WTC11 (cell line): Measurements from ENCODE around the gene UBXN10. TPM values are rescaled to one million over a fixed set of nuclear protein-coding genes. Genes with fewer than 3 reads are reported as not detected.

Experiments used
- ATAC-seq: fragments of 200-7000 bp; cut with Tn5 transposase; 2 replicates; pipeline ENCODE4 v1.10.0; 2021; ENCODE audit warnings: mild to moderate bottlenecking, moderate library complexity
- CTCF ChIA-PET: fragments of 300-600 bp; sonication (Branson Sonifier 250); formaldehyde crosslinking; loops from one replicate; lab custom pipeline; 2021; ENCODE audit warnings: antibody characterized with exemption; lab: Charles Lee
- POLR2A ChIA-PET: fragments of 350-600 bp; sonication (Branson Sonifier 250); formaldehyde crosslinking; loops from one replicate; lab custom pipeline; 2021; ENCODE audit warnings: antibody characterized with exemption; lab: Charles Lee
- DNase-seq: peaks from one replicate; pipeline ENCODE4 v3.0.0; 2021; ENCODE audit warnings: low spot score
- H3K27ac Mint-ChIP-seq: 2 replicates; pipeline ENCODE4 v1.8.0; 2021; ENCODE audit warnings: mixed read lengths
- H3K27me3 Mint-ChIP-seq: 2 replicates; pipeline ENCODE4 v1.8.0; 2021; ENCODE audit warnings: low read depth, mild to moderate bottlenecking, moderate library complexity, mixed read lengths
- H3K36me3 Mint-ChIP-seq: 2 replicates; pipeline ENCODE4 v1.8.0; 2021; ENCODE audit warnings: mixed read lengths
- H3K4me1 Mint-ChIP-seq: 2 replicates; pipeline ENCODE4 v1.8.0; 2022; ENCODE audit warnings: mixed read lengths
- H3K4me3 Mint-ChIP-seq: 2 replicates; pipeline ENCODE4 v1.8.0; 2021; ENCODE audit warnings: mild to moderate bottlenecking, moderate library complexity, mixed read lengths
- H3K9me3 Mint-ChIP-seq: 2 replicates; pipeline ENCODE4 v1.8.0; 2021; ENCODE audit warnings: mixed read lengths
- ATF2 ChIP-seq: sonication (generic); formaldehyde crosslinking; IDR thresholded peaks from 2 replicates; pipeline ENCODE4 v1.8.1; 2022; ENCODE audit warnings: low read depth, missing genetic modification reagents, borderline replicate concordance
- CDX4 ChIP-seq: fragments of 250-450 bp; sonication (Bioruptor Pico); IDR thresholded peaks from 2 replicates; pipeline ENCODE4 v1.9.0; 2021; ENCODE audit warnings: moderate library complexity, mild to moderate bottlenecking, inconsistent platforms, borderline replicate concordance
- CTCF ChIP-seq: fragments of 200-600 bp; IDR thresholded peaks from 2 replicates; pipeline ENCODE4 v1.8.0; 2022; ENCODE audit warnings: antibody characterized with exemption
- E2F1 ChIP-seq: sonication (generic); formaldehyde crosslinking; IDR thresholded peaks from 2 replicates; pipeline ENCODE4 v1.8.0; 2022; ENCODE audit warnings: mild to moderate bottlenecking, missing genetic modification reagents
- E2F4 ChIP-seq: sonication (generic); formaldehyde crosslinking; IDR thresholded peaks from 2 replicates; pipeline ENCODE4 v1.8.1; 2022; ENCODE audit warnings: low read depth, mild to moderate bottlenecking, moderate library complexity, missing genetic modification reagents, borderline replicate concordance
- E2F5 ChIP-seq: sonication (generic); formaldehyde crosslinking; IDR thresholded peaks from 2 replicates; pipeline ENCODE4 v1.8.1; 2022; ENCODE audit warnings: mild to moderate bottlenecking, moderate library complexity, missing genetic modification reagents
- GABPB1 ChIP-seq: sonication (generic); formaldehyde crosslinking; IDR thresholded peaks from 2 replicates; pipeline ENCODE4 v1.8.1; 2023; ENCODE audit warnings: mild to moderate bottlenecking, missing genetic modification reagents
- GRHL2 ChIP-seq: fragments of 250-450 bp; sonication (Bioruptor Pico); IDR thresholded peaks from 2 replicates; pipeline ENCODE4 v1.8.0; 2022; ENCODE audit warnings: mild to moderate bottlenecking, moderate library complexity; ENCODE audit not compliant: insufficient replicate concordance, severe bottlenecking
- HMGXB4 ChIP-seq: sonication (generic); formaldehyde crosslinking; IDR thresholded peaks from 2 replicates; pipeline ENCODE4 v1.8.1; 2023; ENCODE audit warnings: mild to moderate bottlenecking, moderate library complexity, missing genetic modification reagents
- IRF2 ChIP-seq: sonication (generic); formaldehyde crosslinking; IDR thresholded peaks from 2 replicates; pipeline ENCODE4 v1.8.0; 2022; ENCODE audit warnings: low read depth, missing genetic modification reagents, borderline replicate concordance
- NFE2L1 ChIP-seq: sonication (generic); formaldehyde crosslinking; IDR thresholded peaks from 2 replicates; pipeline ENCODE4 v1.8.1; 2023; ENCODE audit warnings: missing genetic modification reagents
- OVOL2 ChIP-seq: fragments of 250-450 bp; sonication (Bioruptor Pico); IDR thresholded peaks from 2 replicates; pipeline ENCODE4 v1.9.0; 2021; ENCODE audit warnings: mild to moderate bottlenecking, borderline replicate concordance
- SP1 ChIP-seq: sonication (generic); formaldehyde crosslinking; conservative IDR thresholded peaks from 2 replicates; pipeline ENCODE4 v1.8.1; 2022; ENCODE audit warnings: missing genetic modification reagents
- TCF7 ChIP-seq: sonication (generic); formaldehyde crosslinking; IDR thresholded peaks from 2 replicates; pipeline ENCODE4 v1.8.0; 2022; ENCODE audit warnings: mild to moderate bottlenecking, low read depth, missing genetic modification reagents, moderate library complexity
- TEAD4 ChIP-seq: sonication (generic); formaldehyde crosslinking; IDR thresholded peaks from 2 replicates; pipeline ENCODE4 v1.8.0; 2022; ENCODE audit warnings: mild to moderate bottlenecking, missing genetic modification reagents
- ZNF138 ChIP-seq: sonication (generic); formaldehyde crosslinking; conservative IDR thresholded peaks from 2 replicates; pipeline ENCODE4 v1.8.1; 2022; ENCODE audit warnings: mild to moderate bottlenecking, moderate library complexity, missing genetic modification reagents
- ZNF317 ChIP-seq: sonication (generic); formaldehyde crosslinking; IDR thresholded peaks from 2 replicates; pipeline ENCODE4 v1.8.1; 2023; ENCODE audit warnings: low read depth, mild to moderate bottlenecking, moderate library complexity, missing genetic modification reagents, borderline replicate concordance
- ZNF512 ChIP-seq: sonication (generic); formaldehyde crosslinking; IDR thresholded peaks from 2 replicates; pipeline ENCODE4 v1.8.1; 2022; ENCODE audit warnings: missing genetic modification reagents, borderline replicate concordance
- total RNA-seq: library from RNA; stranded (reverse); gene quantifications from 3 replicates; pipeline ENCODE4 v1.2.3, GENCODE V29; 2021

UBXN10 gene
- total RNA-seq, 1 experiment from 2014 or later: 0.52 TPM

- H3K4me3 Mint-ChIP-seq: no peak overlapping the region
- peaks cover 24% of the 10 kb centered on the region for H3K4me1 Mint-ChIP-seq
- no peak for TF ChIP-seq E2F4 (CRISPR knock-in tag)
- no peak for TF ChIP-seq E2F1
- TF ChIP-seq ZNF512: no peak
- no peak for TF ChIP-seq HMGXB4
- no peak for TF ChIP-seq TEAD4 (CRISPR knock-in tag)
- no peak for TF ChIP-seq IRF2 (CRISPR knock-in tag)
- TF ChIP-seq OVOL2 (CRISPR knock-in tag): no peak
- no peak for TF ChIP-seq SP1
- TF ChIP-seq CDX4 (CRISPR knock-in tag): no peak
- TF ChIP-seq NFE2L1 (CRISPR knock-in tag): no peak
- no peak for TF ChIP-seq TCF7 (CRISPR knock-in tag)
- TF ChIP-seq ZNF317 (CRISPR knock-in tag): no peak
- TF ChIP-seq ZNF138 (CRISPR knock-in tag): no peak
- no peak for TF ChIP-seq GABPB1 (CRISPR knock-in tag)
- no peak for TF ChIP-seq CTCF
- no peak for TF ChIP-seq GRHL2 (CRISPR knock-in tag)
- TF ChIP-seq E2F5: no peak
- TF ChIP-seq ATF2 (CRISPR knock-in tag): no peak
- DNase-seq (no peak), ATAC-seq (no peak)
- H3K27ac Mint-ChIP-seq: no peak overlapping the region
- POLR2A ChIA-PET: no interaction called here
- CTCF ChIA-PET: interaction anchor here (1.5 to 1.7 kb wide), 2 partner anchors 25 to 37 kb away, joined by 4 to 7 read pairs; no protein-coding TSS in a partner anchor
- H3K9me3 Mint-ChIP-seq: no peaks in the 10 kb centered on the region
- H3K27me3 Mint-ChIP-seq: peaks cover 45% of the 10 kb centered on the region
- H3K36me3 Mint-ChIP-seq: no peaks in the 10 kb centered on the region
Measured at GRCh38 chr1:20188455-20188817, 2.5 kb downstream of the UBXN10 start.
